HepG2 (cell line): Measurements from ENCODE around the gene DIO1. TPM values are rescaled to one million over a fixed set of nuclear protein-coding genes. Genes with fewer than 3 reads are reported as not detected.

Experiments
- ATAC-seq: fragments of 200-7000 bp; cut with Tn5 transposase; 3 replicates; pipeline ENCODE4 v1.9.1; 2020; ENCODE audit warnings: mild to moderate bottlenecking, moderate library complexity
- BruUV-seq: library from RNA; stranded (reverse); fragments of 400-500 nt; replicated peaks from 2 replicates; lab custom pipeline; 2021; lab: Mats Ljungman, UMichigan
- CTCF ChIA-PET: fragments of 300-600 bp; formaldehyde crosslinking; extraction: SDS; loops from one replicate; lab custom pipeline; 2021; ENCODE audit warnings: low total read pairs, inconsistent platforms, low intra/inter-chr PET ratio; lab: Yijun Ruan, JAX
- POLR2A ChIA-PET: fragments of 350-600 bp; sonication (Branson Sonifier 250); formaldehyde crosslinking; loops from one replicate; lab custom pipeline; 2020; ENCODE audit warnings: antibody characterized with exemption, inconsistent platforms; lab: Yijun Ruan, JAX
- DNase-seq: peaks from one replicate; pipeline ENCODE4 v3.0.0-alpha.2; 2015; ENCODE audit warnings: low spot score
- FAIRE-seq: peaks from 3 replicates; lab custom pipeline; 2011; peaks lifted over from hg19 to GRCh38; lab: Jason Lieb, UNC
- H2AFZ ChIP-seq: one replicate; pipeline ENCODE4 v1.6.1; 2011; ENCODE audit warnings: low read length, inconsistent platforms
- H3K27ac ChIP-seq: fragments of 300-600 bp; 3 replicates; pipeline ENCODE4 v1.8.0; 2011; ENCODE audit warnings: mixed run types, mild to moderate bottlenecking, mixed read lengths, low read length, inconsistent platforms; ENCODE audit not compliant: insufficient read depth; ENCODE audit errors: extremely low read length
- H3K27me3 ChIP-seq, 2 experiments: fragments of 200-600 bp in 1 of 2; 2 replicates in 1 of 2; 3 replicates in 1 of 2; pipeline versions ENCODE4 v1.6.0 to v1.8.0; 2011; ENCODE audit warnings: low read length in 2 of 2, mild to moderate bottlenecking in 2 of 2, moderate library complexity in 2 of 2, inconsistent platforms in 1 of 2; ENCODE audit not compliant: insufficient read depth in 2 of 2, control insufficient read depth in 1 of 2
- H3K36me3 ChIP-seq, 2 experiments: fragments of 200-600 bp in 1 of 2; replicated peaks in 1 of 2; 2 replicates in 1 of 2; 3 replicates in 1 of 2; pipeline versions ENCODE4 v1.5.1 to v1.8.0; 2011; ENCODE audit warnings: low read length in 2 of 2, inconsistent platforms in 1 of 2; ENCODE audit not compliant: insufficient read depth in 2 of 2, control insufficient read depth in 1 of 2
- H3K4me1 ChIP-seq: 2 replicates; pipeline ENCODE4 v1.5.1; 2012; ENCODE audit warnings: low read length, inconsistent platforms; ENCODE audit not compliant: insufficient read depth
- H3K4me2 ChIP-seq: 2 replicates; pipeline ENCODE4 v1.6.0; 2011; ENCODE audit warnings: low read depth, low read length, inconsistent platforms
- H3K4me3 ChIP-seq, 3 experiments: fragments of 200-600 bp in 1 of 3; sonication (generic), shearing (Covaris generic) in 1 of 3; replicated peaks in 1 of 3; 2 replicates each; pipeline ENCODE4 v1.5.1; 2011 to 2016; ENCODE audit warnings: low read length in 3 of 3, inconsistent platforms in 2 of 3, low read depth in 2 of 3, mild to moderate bottlenecking in 2 of 3, control low read depth in 1 of 3, mixed read lengths in 1 of 3; ENCODE audit not compliant: insufficient read depth in 1 of 3
- H3K79me2 ChIP-seq: one replicate; pipeline ENCODE4 v1.6.1; 2011; ENCODE audit warnings: low read length, inconsistent platforms; ENCODE audit not compliant: insufficient read depth
- H3K9ac ChIP-seq: 2 replicates; pipeline ENCODE4 v1.6.0; 2011; ENCODE audit warnings: mild to moderate bottlenecking, low read depth, low read length, inconsistent platforms; ENCODE audit not compliant: insufficient read depth
- H3K9me3 ChIP-seq: 2 replicates; pipeline ENCODE4 v1.5.1; 2012; ENCODE audit warnings: mild to moderate bottlenecking, low read length
- H4K20me1 ChIP-seq: 2 replicates; pipeline ENCODE4 v1.6.0; 2011; ENCODE audit warnings: inconsistent platforms, mild to moderate bottlenecking, low read length, moderate library complexity; ENCODE audit not compliant: insufficient read depth
- BHLHE40 ChIP-seq: IDR thresholded peaks from 2 replicates; pipeline ENCODE4 v1.6.1; 2011; ENCODE audit warnings: low read length, improper control_type of control experiment
- CBX2 ChIP-seq, 2 experiments: fragments of 200-600 bp in 1 of 2; sonication (generic); formaldehyde crosslinking in 1 of 2; IDR thresholded peaks; 2 replicates each; pipeline versions ENCODE4 v1.7.0 to v1.8.1; 2018 to 2022; ENCODE audit warnings: low read depth in 2 of 2, low read length in 1 of 2, mild to moderate bottlenecking in 1 of 2, missing genetic modification reagents in 1 of 2
- CBX5 ChIP-seq: sonication (generic); formaldehyde crosslinking; IDR thresholded peaks from 2 replicates; pipeline ENCODE4 v1.4.0; 2020; ENCODE audit warnings: missing genetic modification reagents, borderline replicate concordance
- FOSL2 ChIP-seq: sonication (generic); formaldehyde crosslinking; IDR thresholded peaks from 2 replicates; pipeline ENCODE4 v1.4.0; 2020; ENCODE audit warnings: missing genetic modification reagents
- HMGA1 ChIP-seq: sonication (generic); formaldehyde crosslinking; conservative IDR thresholded peaks from 2 replicates; pipeline ENCODE4 v1.4.0; 2020; ENCODE audit warnings: missing genetic modification reagents
- LBX2 ChIP-seq: sonication (generic); formaldehyde crosslinking; IDR thresholded peaks from 2 replicates; pipeline ENCODE4 v1.5.0; 2020; ENCODE audit warnings: missing genetic modification reagents, mild to moderate bottlenecking, borderline replicate concordance
- MEIS2 ChIP-seq: sonication (generic); formaldehyde crosslinking; IDR thresholded peaks from 2 replicates; pipeline ENCODE4 v1.9.0; 2021; ENCODE audit warnings: mild to moderate bottlenecking, missing genetic modification reagents
- PAF1 ChIP-seq: IDR thresholded peaks from 2 replicates; pipeline ENCODE4 v1.6.1; 2016; ENCODE audit warnings: missing genetic modification reagents, missing compliant biosample characterization
- TRAFD1 ChIP-seq: sonication (generic); formaldehyde crosslinking; IDR thresholded peaks from 2 replicates; pipeline ENCODE4 v1.5.1; 2020; ENCODE audit warnings: missing genetic modification reagents, mild to moderate bottlenecking, borderline replicate concordance
- ZFP62 ChIP-seq: sonication (generic); formaldehyde crosslinking; IDR thresholded peaks from 2 replicates; pipeline ENCODE4 v1.4.0; 2020; ENCODE audit warnings: missing genetic modification reagents
- ZNF639 ChIP-seq: conservative IDR thresholded peaks from 2 replicates; pipeline ENCODE4 v1.6.1; 2018; ENCODE audit warnings: missing genetic modification reagents
- ZSCAN12 ChIP-seq: sonication (generic); formaldehyde crosslinking; IDR thresholded peaks from 2 replicates; pipeline ENCODE4 v1.9.0; 2021; ENCODE audit warnings: mild to moderate bottlenecking, missing genetic modification reagents
- WGBS: methylation state at CpG from one replicate; pipeline ENCODE4 v1.1.6; 2017; ENCODE audit warnings: low lambda C conversion rate; 5-methylcytosine and 5-hydroxymethylcytosine counted together
- in situ Hi-C: cut with HindIII; loops from 2 replicates; pipeline ENCODE4 v1.10.0; 2017; ENCODE audit warnings: low pct_unique_long_range_greater_than_20kb; ENCODE audit not compliant: extremely low pct_ligation_motif_present
- intact Hi-C: fragments of 100-400 bp; cut with micrococcal nuclease; formaldehyde crosslinking; loops from one replicate; pipeline ENCODE4 v1.10.0; 2022; ENCODE audit not compliant: unreplicated experiment
- polyA plus RNA-seq, 8 experiments: library from polyadenylated mRNA; depleted of rRNA in 3 of 8; stranded (reverse) in 7 of 8; unstranded in 1 of 8; fragments of >200 nt; fragmentation: Illumina TruSeq in 4 of 8; extraction: Trizol in 4 of 8; gene quantifications; 2 replicates each; pipeline versions ENCODE4 v1.2.1 to v1.2.3, GENCODE V29; 2011 to 2016; ENCODE audit warnings: low read depth in 4 of 8, missing spikeins in 1 of 8, mixed read lengths in 1 of 8; ENCODE audit not compliant: insufficient read depth in 1 of 8
- total RNA-seq, 5 experiments: library from RNA; depleted of rRNA; stranded (reverse); fragments of >200 nt; fragmentation: Illumina TruSeq; extraction: Trizol; gene quantifications; 2 replicates each; pipeline ENCODE4 v1.2.3, GENCODE V29; 2016; ENCODE audit warnings: low read depth in 1 of 5
- TF ChIP-seq, protein P1 (sequence below): sonication (generic); formaldehyde crosslinking; IDR thresholded peaks from 2 replicates; pipeline ENCODE4 v1.8.1; 2023; ENCODE audit warnings: mild to moderate bottlenecking, moderate library complexity, missing genetic modification reagents

DIO1 gene
- total and polyA plus RNA-seq, 2 of the 13 experiments (the other 11 are each of a cell fraction or from before 2014, with no cell fraction given), result 13.5 to 45.6 TPM

- H3K27ac ChIP-seq, result no peak overlapping the region
- ATAC-seq, result no peak
- H3K27me3 ChIP-seq, result no peaks in the 10 kb centered on the region
- peaks cover 3 to 41% of the 10 kb centered on the region in 2 experiments; a peak in 3 of 5 replicates for H3K36me3 ChIP-seq
- no peak overlapping the region for H3K4me3 ChIP-seq
- no peak for TF ChIP-seq FOSL2 (CRISPR knock-in tag)
- TF ChIP-seq HMGA1 (CRISPR knock-in tag), result no peak
- no peak for TF ChIP-seq ZFP62 (CRISPR knock-in tag)
- H3K4me1 ChIP-seq, result no peaks in the 10 kb centered on the region
- in situ Hi-C loops, result no loop called here
- POLR2A ChIA-PET, result no interaction called here
- no peaks in the 10 kb centered on the region for H3K9me3 ChIP-seq
- H3K4me2 ChIP-seq, result no peak overlapping the region
- DNase-seq, result no peak
- H4K20me1 ChIP-seq, result no peaks in the 10 kb centered on the region
- no peaks in the 10 kb centered on the region for H3K79me2 ChIP-seq
- H3K9ac ChIP-seq, result no peak overlapping the region
- 95% methylated on average over 2 of the region's 2 CpGs for WGBS
- CTCF ChIA-PET, result no interaction called here
- H2AFZ ChIP-seq, result no peak overlapping the region
- FAIRE-seq, result no peak
- intact Hi-C loops, result no loop called here
- BruUV-seq, result no TSS peak
These were observed 33.4 kb downstream of the DIO1 start for GRCh38 chr1:53927376-53927881.

DNA sequence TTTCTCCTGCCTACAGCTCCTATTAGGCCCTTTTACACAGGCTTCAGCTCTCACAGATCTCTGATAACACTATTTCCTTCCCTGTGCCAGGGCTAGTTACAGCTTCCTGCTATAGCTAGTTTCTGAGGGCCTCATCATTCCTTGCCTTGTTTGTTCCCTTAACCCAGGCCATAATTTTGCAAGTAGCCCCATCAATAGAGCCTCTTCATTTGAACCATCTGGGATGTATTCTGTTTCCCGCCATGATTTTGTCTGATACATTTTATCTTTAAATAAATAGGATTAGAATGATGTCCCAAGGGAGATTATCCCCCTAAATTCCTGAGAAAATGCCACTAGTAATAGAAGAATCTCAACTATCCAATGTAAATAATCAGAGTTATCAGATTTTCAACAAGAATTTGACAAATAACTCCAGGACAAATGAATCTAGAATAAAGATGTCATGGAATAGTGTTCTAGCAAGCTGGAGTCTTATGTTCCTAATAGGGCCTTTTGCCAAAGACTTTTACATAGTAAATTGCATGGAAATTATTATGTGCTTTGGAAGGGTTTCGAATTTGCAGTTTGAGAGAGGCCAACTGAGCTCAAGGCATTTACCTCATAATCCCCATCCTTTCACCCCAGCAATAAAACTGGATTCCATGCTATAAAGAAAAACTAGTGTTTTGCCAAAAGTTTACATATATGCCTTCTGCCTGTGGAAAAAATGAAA is 35.4 kb downstream of the DIO1 start:
- CTCF ChIA-PET, result no interaction called here
- peaks cover 2% of the 10 kb centered on the region; the same call in 1 of the 2 replicates for H3K9me3 ChIP-seq
- POLR2A ChIA-PET, result no interaction called here
- no peak for FAIRE-seq
- peaks cover 1 to 33% of the 10 kb centered on the region in 2 experiments; a peak in 3 of 5 replicates for H3K36me3 ChIP-seq
- no peaks in the 10 kb centered on the region for H3K79me2 ChIP-seq
- H3K27me3 ChIP-seq, result no peaks in the 10 kb centered on the region
- H4K20me1 ChIP-seq, result no peaks in the 10 kb centered on the region
- in situ Hi-C loops (no loop called here), intact Hi-C loops (no loop called here)
- no peak for ATAC-seq
- H3K4me3 ChIP-seq, result no peak overlapping the region
- no peak for DNase-seq
- H3K27ac ChIP-seq, result no peak overlapping the region
- no peak overlapping the region for H3K9ac ChIP-seq
- 95% methylated on average over 2 of the region's 2 CpGs for WGBS
- H3K4me1 ChIP-seq, result no peaks in the 10 kb centered on the region
- no TSS peak for BruUV-seq
- H2AFZ ChIP-seq, result no peak overlapping the region
- H3K4me2 ChIP-seq, result no peak overlapping the region
- TF ChIP-seq BHLHE40 (no peak), CBX5 (CRISPR knock-in tag) (no peak), PAF1 (CRISPR knock-in tag) (no peak), ZNF639 (CRISPR knock-in tag) (no peak), ZSCAN12 (CRISPR knock-in tag) (no peak), CBX2 (IDR thresholded peaks at IDR 0.05; ENCODE audit: low read depth, low read length) (no peak), CBX2 (CRISPR knock-in tag; IDR thresholded peaks at IDR 0.05; ENCODE audit: low read depth) (no peak), MEIS2 (CRISPR knock-in tag) (no peak), LBX2 (CRISPR knock-in tag) (no peak), TRAFD1 (CRISPR knock-in tag) (no peak)
- TF ChIP-seq, protein P1, sequence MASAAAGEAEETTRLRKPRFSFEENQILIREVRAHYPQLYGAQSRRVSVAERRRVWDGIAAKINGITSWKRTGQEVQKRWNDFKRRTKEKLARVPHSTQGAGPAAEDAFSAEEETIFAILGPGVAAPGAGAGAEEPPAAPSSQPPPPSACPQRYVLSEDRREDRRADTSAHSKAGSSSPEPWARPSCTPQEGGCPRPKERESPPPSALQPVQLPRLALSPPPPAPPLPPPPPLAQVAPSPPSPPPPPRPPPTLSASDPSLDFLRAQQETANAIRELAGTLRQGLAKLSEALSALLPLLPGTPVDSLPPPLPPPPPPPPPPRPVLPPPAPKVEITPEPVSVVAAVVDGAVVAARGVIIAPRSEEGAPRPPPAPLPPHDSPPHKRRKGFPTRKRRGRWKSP (CRISPR knock-in tag), result no peak
